Gastrocnemius medialis (tissue), 4 donors: ENCODE results near the gene UBA1. TPM values are rescaled to one million over a fixed set of nuclear protein-coding genes. Genes with fewer than 3 reads are reported as not detected.
A peak's percentile ranks its signal among the peaks of the same experiment; 100 is the strongest.

ENCODE experiments used
- ATAC-seq, 2 donors: fragments of 150-250 bp; one replicate each; pipeline ENCODE4 v1.9.1; 2016
- DNase-seq, 2 donors: peaks; one replicate each; pipeline ENCODE4 v3.0.0-alpha.2; 2019
- H3K27ac ChIP-seq, 4 donors: fragments of 200-600 bp; sonication (generic); 1 replicate in 1 of 4; 2 replicates in 3 of 4; pipeline ENCODE4 v1.5.1; 2016 to 2018; ENCODE audit warnings: mild to moderate bottlenecking in 2 of 4, moderate library complexity in 1 of 4
- H3K27me3 ChIP-seq, 3 donors: fragments of 200-600 bp; sonication (generic) in 2 of 3; 1 replicate in 1 of 3; 2 replicates in 2 of 3; pipeline versions ENCODE4 v1.5.1 to v1.6.0; 2016 to 2019; ENCODE audit warnings: mild to moderate bottlenecking in 1 of 3, moderate library complexity in 1 of 3
- H3K36me3 ChIP-seq, 2 donors: fragments of 200-600 bp; sonication (generic) in 1 of 2; one replicate each; pipeline ENCODE4 v1.5.1; 2017 to 2018
- H3K4me1 ChIP-seq, 2 donors: fragments of 200-600 bp; sonication (generic) in 1 of 2; one replicate each; pipeline ENCODE4 v1.5.1; 2016 to 2017; ENCODE audit warnings: mild to moderate bottlenecking in 2 of 2
- H3K4me3 ChIP-seq, 4 donors: fragments of 200-600 bp; sonication (generic) in 3 of 4; 1 replicate in 1 of 4; 2 replicates in 3 of 4; pipeline ENCODE4 v1.5.1; 2016 to 2019; ENCODE audit warnings: mild to moderate bottlenecking in 2 of 4
- H3K9me3 ChIP-seq, 3 donors: fragments of 200-600 bp; sonication (generic) in 2 of 3; 1 replicate in 1 of 3; 2 replicates in 2 of 3; pipeline ENCODE4 v1.5.1; 2016 to 2019
- POLR2A ChIP-seq, 2 donors: fragments of 450-650 bp; IDR thresholded peaks; one replicate each; pipeline ENCODE4 v1.6.1; 2017; ENCODE audit warnings: antibody characterized with exemption in 2 of 2, mild to moderate bottlenecking in 2 of 2, moderate library complexity in 2 of 2
- in situ Hi-C, 4 donors: fragments of 200-750 bp; cut with MboI; loops; one replicate each; pipeline versions ENCODE4 v1.15.0 to v1.8.0; 2017; ENCODE audit warnings: low sequenced_read_pairs in 4 of 4
- intact Hi-C: fragments of 100-400 bp; cut with DNase I; formaldehyde crosslinking; loops from one replicate; pipeline ENCODE4 v1.15.1; 2023; ENCODE audit warnings: low total_unique reads
- total RNA-seq, 4 donors: library from RNA; depleted of rRNA; stranded (reverse); fragments of >200 nt; gene quantifications; one replicate each; pipeline versions ENCODE4 v1.1.0 to v1.2.3, GENCODE V29; 2016
- TF ChIP-seq, protein P1 (sequence below), 5 experiments: fragments of 450-650 bp in 3 of 5; fragments of 200-600 bp in 2 of 5; sonication (generic) in 2 of 5; IDR thresholded peaks in 4 of 5; conservative IDR thresholded peaks in 1 of 5; 1 replicate in 4 of 5; 2 replicates in 1 of 5; pipeline ENCODE4 v1.5.1; 2016 to 2019; ENCODE audit warnings: antibody characterized with exemption in 5 of 5, mild to moderate bottlenecking in 3 of 5, moderate library complexity in 3 of 5

The UBA1 gene
- total RNA-seq, 4 donors from 2014 or later: 113 to 181 (median 162) TPM

DNA sequence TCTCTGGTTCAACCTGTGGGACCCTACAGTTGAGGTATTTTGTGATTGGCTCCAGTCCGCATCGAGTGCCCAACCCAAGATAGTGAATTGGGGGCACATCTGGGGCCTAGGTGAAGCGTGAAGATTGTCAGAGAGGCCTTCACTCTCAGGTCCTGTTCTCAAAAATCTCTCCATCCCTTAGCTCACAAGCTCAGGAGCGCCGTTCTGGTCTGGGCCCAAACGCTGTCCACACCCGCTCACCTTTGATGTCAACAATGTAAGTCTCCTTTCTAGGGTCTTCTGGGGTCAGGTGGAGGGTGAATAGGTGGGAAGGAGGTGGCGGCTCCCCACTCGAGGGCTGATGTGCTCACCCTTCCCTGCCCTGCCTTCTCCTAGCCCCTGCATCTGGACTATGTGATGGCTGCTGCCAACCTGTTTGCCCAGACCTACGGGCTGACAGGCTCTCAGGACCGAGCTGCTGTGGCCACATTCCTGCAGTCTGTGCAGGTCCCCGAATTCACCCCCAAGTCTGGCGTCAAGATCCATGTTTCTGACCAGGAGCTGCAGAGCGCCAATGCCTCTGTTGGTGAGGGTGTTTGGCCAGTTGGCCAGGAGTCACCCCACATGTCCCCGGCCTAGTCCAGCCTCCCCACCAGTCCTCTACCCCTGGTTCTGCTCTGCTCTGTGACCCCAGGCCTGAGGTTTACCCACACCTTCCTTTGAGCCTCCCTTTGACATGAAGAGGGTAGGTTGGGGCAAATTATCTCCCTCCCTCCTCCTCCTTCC, 17.2 kb downstream of the UBA1 start:
- Histone ChIP-seq H3K27me3 (no peaks in the 10 kb centered on the region), H3K27ac (peak overlapping the region; percentile 28 to 84 (median 77)), H3K4me3 (no peak overlapping the region), H3K36me3 (peaks cover 6 to 100% of the 10 kb centered on the region in 2 donors), H3K9me3 (no peaks in the 10 kb centered on the region), H3K4me1 (peaks cover 0 to 5% of the 10 kb centered on the region in 2 donors)
- in situ Hi-C loops: loop anchor here in 2 of 4 donors (25.0 kb wide), 2 partner anchors 301 to 326 kb away; no protein-coding TSS in a partner anchor
- intact Hi-C loops: no loop called here
- DNase-seq: no peak
- TF ChIP-seq, protein P1, sequence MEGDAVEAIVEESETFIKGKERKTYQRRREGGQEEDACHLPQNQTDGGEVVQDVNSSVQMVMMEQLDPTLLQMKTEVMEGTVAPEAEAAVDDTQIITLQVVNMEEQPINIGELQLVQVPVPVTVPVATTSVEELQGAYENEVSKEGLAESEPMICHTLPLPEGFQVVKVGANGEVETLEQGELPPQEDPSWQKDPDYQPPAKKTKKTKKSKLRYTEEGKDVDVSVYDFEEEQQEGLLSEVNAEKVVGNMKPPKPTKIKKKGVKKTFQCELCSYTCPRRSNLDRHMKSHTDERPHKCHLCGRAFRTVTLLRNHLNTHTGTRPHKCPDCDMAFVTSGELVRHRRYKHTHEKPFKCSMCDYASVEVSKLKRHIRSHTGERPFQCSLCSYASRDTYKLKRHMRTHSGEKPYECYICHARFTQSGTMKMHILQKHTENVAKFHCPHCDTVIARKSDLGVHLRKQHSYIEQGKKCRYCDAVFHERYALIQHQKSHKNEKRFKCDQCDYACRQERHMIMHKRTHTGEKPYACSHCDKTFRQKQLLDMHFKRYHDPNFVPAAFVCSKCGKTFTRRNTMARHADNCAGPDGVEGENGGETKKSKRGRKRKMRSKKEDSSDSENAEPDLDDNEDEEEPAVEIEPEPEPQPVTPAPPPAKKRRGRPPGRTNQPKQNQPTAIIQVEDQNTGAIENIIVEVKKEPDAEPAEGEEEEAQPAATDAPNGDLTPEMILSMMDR (IDR thresholded peaks at IDR 0.05 in 4 of 5, conservative IDR thresholded peaks at IDR 0.05 in 1 of 5): no peak
- TF ChIP-seq POLR2A (IDR thresholded peaks at IDR 0.05): no peak
- no peak for ATAC-seq

DNA sequence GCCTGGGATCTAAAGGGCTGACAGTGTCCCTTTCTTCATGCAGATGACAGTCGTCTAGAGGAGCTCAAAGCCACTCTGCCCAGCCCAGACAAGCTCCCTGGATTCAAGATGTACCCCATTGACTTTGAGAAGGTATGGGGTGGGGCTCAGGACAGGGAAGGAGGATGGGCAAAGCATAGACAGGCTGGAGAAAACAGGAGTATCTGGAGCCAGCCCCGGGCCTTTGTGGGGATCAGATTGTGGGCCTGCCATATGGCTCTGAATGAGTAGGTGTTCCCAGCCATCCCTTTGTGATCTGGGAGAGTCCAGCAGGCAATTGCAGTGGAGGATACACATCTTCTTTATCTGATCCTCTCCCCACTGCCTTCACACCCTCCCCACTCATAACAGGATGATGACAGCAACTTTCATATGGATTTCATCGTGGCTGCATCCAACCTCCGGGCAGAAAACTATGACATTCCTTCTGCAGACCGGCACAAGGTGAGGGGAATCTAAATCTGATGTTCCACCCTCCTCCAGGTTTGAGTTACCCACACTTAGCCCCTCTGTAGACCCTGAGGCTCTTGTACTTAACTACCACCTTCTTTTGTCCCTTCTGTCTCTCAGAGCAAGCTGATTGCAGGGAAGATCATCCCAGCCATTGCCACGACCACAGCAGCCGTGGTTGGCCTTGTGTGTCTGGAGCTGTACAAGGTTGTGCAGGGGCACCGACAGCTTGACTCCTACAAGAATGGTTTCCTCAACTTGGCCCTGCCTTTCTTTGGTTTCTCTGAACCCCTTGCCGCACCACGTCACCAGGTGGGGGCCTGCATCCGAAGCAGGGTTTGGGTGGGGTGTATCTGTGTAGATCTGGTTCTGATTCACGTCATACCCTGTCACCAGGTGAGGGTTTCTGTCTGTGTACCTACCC, 19.0 kb downstream of the UBA1 start:
- no peaks in the 10 kb centered on the region for H3K27me3 ChIP-seq
- in situ Hi-C loops: loop anchor here in 2 of 4 donors (25.0 kb wide), 2 partner anchors 300 to 325 kb away; no protein-coding TSS in a partner anchor
- peak overlapping the region in 1 of 4 donors; percentile 40 for H3K27ac ChIP-seq
- no peaks in the 10 kb centered on the region for H3K9me3 ChIP-seq
- H3K4me3 ChIP-seq: no peak overlapping the region
- H3K36me3 ChIP-seq: peaks cover 6 to 90% of the 10 kb centered on the region in 2 donors
- DNase-seq (no peak), ATAC-seq (no peak)
- H3K4me1 ChIP-seq: peaks cover 7 to 13% of the 10 kb centered on the region in 2 donors
- intact Hi-C loops: no loop called here
- no peak for TF ChIP-seq POLR2A (IDR thresholded peaks at IDR 0.05)

DNA sequence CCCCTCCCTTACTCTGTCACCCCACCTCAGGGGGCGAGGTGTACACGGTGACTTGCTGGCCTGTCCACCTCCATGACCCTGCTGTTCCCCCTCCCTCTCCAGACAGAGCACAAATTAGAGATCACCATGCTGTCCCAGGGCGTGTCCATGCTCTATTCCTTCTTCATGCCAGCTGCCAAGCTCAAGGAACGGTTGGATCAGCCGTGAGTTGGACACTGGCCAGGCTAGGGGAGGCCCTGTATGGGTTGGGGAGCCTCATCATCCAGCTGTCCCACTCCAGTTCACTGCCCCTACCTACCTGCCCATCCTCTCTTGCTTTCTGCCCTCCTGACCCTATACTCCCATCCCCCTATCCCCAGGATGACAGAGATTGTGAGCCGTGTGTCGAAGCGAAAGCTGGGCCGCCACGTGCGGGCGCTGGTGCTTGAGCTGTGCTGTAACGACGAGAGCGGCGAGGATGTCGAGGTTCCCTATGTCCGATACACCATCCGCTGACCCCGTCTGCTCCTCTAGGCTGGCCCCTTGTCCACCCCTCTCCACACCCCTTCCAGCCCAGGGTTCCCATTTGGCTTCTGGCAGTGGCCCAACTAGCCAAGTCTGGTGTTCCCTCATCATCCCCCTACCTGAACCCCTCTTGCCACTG, 20.9 kb downstream of the UBA1 start:
- Histone ChIP-seq H3K27me3 (no peaks in the 10 kb centered on the region), H3K27ac (peak overlapping the region in 2 of 4 donors; percentile 37 to 89), H3K36me3 (peaks cover 6 to 71% of the 10 kb centered on the region in 2 donors), H3K4me3 (no peak overlapping the region), H3K4me1 (peaks cover 8% of the 10 kb centered on the region in 2 donors), H3K9me3 (no peaks in the 10 kb centered on the region)
- DNase-seq (no peak), ATAC-seq (no peak)
- intact Hi-C loops: loop anchor here (5.0 kb wide), 3 partner anchors 343 to 1953 kb away; no protein-coding TSS in a partner anchor
- no peak for TF ChIP-seq POLR2A (IDR thresholded peaks at IDR 0.05)
- TF ChIP-seq, protein P1 (IDR thresholded peaks at IDR 0.05 in 4 of 5, conservative IDR thresholded peaks at IDR 0.05 in 1 of 5): no peak
- in situ Hi-C loops: loop anchor here in 2 of 4 donors (25.0 kb wide), 2 partner anchors 298 to 323 kb away; no protein-coding TSS in a partner anchor

DNA sequence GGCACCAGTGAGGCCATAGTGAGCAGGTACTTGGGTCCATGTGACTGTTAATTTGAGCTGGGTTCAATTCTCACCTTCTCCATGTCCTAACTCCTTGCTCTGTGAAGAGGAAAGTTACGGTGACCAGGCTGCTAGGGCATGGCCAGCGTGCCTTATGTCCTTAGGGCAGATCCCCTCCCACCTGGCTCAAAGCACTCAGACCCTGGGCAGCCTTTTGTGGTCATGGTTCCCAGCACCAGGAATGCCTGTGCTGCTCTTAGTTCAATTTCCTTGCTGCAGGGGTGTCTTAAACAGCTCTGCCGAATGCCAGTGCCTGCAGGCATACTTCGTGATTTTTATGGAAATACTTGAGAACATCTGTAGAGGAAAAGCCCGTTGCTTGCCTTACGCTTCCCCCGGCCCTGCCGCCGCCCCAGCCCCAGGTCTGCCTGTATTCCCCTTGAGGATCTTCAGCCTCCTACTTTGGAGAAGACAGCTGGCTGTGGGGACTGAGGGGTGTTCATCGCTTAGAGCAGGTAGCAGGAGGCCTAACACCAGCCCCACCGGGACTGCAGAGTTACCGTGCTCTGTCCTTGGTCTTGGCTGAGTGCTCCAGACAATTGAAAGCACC, 21.8 kb downstream of the UBA1 start:
- TF ChIP-seq, protein P1 (IDR thresholded peaks at IDR 0.05 in 4 of 5, conservative IDR thresholded peaks at IDR 0.05 in 1 of 5): no peak
- no peak for TF ChIP-seq POLR2A (IDR thresholded peaks at IDR 0.05)
- DNase-seq: no peak
- no peak for ATAC-seq
- Histone ChIP-seq H3K27me3 (no peaks in the 10 kb centered on the region), H3K27ac (peak overlapping the region in 2 of 4 donors; percentile 89 to 92), H3K9me3 (no peaks in the 10 kb centered on the region), H3K4me1 (peaks cover 12 to 17% of the 10 kb centered on the region in 2 donors), H3K4me3 (no peak overlapping the region), H3K36me3 (peaks cover 6 to 63% of the 10 kb centered on the region in 2 donors)
- intact Hi-C loops: loop anchor here (5.0 kb wide), 3 partner anchors 342 to 1952 kb away; no protein-coding TSS in a partner anchor
- in situ Hi-C loops: loop anchor here in 2 of 4 donors (25.0 kb wide), 2 partner anchors 297 to 322 kb away; no protein-coding TSS in a partner anchor
